HG02763 (cell line): ENCODE data around the gene THYN1.

Experiments
- ATAC-seq: cut with Tn5 transposase; IDR thresholded peaks from one replicate; pipeline ENCODE4 v1.9.1; 2021; ENCODE audit warnings: mild to moderate bottlenecking, moderate library complexity; ENCODE audit not compliant: unreplicated experiment

THYN1 gene

DNA sequence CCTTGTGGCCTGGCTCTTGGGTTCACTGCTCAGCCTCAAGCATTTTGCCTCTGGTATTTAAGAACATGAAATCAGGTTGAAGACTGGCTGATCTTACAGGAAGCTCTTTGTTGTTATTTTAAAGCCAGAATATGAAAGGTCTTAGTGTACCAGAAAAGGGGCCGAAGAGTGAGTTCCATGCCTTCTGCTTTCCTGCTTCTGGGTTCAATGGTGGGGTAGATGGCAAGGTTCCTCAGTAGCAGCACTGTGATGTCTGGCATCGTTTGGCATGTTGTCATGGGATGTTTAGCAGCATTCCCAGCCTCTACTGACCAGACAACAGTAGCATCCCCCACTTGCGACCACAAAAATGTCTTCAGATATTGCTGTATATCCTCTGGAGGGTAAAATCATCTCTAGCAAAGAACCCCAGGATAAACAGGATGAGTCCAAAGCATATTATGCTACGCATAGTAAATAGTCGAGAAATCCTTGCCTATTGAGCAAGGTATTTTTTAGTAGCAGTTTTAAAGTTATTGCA is 26.3 kb downstream of the THYN1 start:
- no peak for ATAC-seq

DNA sequence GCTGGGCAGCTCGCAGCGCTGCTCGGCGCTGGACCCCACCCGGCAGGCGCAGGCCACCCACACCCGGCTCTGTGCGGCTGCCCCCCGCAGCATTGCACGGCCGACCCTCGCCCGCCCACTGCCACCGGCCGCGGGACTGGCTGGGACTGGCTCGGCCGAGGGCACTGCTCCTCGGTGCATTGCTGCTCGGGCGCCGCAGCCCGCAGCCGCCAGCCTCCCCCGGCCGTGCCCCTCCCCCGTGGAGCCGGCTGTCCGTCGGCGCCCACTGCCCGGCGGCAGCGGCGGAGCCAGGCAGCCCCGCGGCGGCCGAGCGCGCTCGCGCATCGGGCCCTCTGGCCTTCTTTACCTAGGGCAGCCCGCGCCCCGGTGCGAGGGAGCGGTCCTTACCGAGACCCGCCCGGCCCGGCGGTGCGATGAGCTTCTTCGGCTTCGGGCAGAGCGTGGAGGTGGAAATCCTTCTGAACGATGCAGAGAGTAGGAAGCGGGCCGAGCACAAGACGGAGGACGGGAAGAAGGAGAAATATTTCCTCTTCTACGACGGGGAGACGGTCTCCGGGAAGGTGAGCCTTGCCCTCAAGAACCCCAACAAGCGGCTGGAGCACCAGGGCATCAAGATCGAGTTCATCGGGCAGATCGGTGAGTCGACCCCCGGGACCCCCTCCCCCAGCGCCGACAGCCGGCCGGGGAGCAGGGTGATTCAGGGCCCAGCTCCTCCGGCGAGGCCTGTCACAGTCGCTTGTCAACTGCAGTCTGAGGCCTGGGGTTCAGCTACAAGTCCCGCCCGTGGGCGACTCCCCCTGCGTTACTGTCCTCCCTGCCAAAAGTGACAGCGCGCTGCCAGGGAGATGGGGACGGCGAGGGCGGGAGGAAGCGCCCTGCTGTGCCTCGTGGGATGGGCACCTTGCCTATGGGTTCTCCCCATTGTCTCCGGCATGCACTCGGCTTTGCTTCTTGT is 28.2 kb downstream of the THYN1 start:
- ATAC-seq, result peak; percentile 14

DNA sequence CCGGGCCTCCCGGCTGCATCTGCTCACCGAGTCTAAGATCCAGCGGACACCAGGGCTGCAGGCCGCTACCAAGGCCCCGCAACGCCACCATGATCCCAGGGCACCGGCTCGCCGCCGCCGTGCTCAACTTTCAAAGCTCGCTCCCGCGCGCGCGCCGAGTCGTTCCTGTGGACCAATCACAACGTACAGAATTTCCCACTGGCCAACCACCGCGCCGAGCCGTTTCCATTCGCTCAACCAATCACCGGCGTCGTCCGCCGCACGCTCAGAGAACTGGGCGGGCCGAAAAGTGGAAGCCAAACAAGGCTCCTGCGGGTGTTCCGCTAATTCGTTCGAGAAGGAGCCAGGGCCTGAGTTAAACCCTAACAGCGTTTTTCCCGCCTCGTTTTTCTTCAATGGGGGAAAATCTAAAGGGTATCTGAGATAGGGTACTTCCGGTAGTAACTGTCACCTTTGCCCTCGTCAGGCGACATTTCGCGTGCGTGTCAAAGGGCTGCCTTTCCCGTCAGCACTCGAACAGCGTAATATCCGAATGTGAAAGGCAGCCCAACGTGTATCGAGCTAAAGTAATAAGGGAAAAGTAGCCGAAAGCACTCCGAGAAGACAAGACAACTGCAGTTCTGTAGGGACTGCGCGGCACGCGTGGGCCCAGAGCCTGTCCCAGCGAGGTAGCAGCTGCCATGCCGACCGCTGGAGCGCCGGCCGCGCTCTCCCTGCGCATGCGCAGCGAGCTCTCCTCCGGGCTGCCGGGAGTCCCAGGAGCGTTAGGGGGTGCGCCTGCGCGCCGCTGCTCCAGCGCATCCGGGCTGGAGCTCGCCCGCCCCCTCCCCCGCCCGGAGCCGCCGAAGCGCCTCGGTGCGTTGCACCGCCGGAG is 29.1 kb downstream of the THYN1 start, which contains the start of the genes NCAPD3 and VPS26B:
Gene NCAPD3, minus strand, starts transcription at position 132 of the 874 bp plus-strand sequence. Its CDS starts 41 bp downstream, at position 91.
Gene VPS26B, plus strand, starts transcription at position 836 of the 874 bp plus-strand sequence. CDS start 452 bp downstream, outside the sequence.
- ATAC-seq, result peak; percentile 77

GRCh38 chr11:134223121-134223520 is 30.0 kb downstream of the THYN1 start:
- ATAC-seq, result no peak

DNA sequence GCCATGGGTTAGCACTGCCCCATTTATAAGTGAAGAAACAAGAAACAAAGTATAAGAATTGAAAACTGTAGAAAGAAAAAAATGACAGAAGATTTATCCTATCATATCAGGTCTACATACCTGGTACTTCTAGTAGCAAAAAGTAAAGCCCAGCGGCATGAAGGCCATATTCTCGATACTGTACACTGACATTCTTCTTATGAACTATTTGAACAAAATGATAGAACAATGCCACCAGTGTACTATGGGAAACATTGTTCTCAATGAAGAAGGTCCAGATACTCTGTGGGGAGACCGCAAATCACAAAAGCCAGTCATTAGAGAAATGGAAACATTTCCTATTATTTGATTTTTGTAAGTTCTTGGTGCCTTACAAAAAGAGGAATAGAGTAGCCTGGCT is 36.3 kb downstream of the THYN1 start:
- ATAC-seq, result no peak

DNA sequence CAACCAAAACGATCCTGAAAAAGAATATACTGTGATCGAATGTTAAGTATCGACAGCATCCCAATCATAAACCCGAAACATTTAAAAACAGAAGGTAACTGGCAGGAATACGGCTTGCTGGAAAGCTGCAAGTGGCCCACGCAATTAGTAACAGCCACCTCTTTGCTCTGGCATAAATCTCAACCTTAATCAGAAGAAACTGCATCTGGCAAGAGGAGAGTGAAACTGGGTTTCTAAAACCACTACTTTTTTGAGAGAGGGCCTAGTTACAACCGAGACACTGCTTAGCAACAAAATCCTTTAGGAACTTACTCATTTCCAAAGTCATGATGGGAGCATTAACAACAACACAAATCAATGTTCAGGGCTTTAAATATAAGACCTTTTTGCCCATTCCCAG is 37.3 kb downstream of the THYN1 start:
- no peak for ATAC-seq

GRCh38 chr11:134207538-134208239 is 45.5 kb downstream of the THYN1 start:
- no peak for ATAC-seq

DNA sequence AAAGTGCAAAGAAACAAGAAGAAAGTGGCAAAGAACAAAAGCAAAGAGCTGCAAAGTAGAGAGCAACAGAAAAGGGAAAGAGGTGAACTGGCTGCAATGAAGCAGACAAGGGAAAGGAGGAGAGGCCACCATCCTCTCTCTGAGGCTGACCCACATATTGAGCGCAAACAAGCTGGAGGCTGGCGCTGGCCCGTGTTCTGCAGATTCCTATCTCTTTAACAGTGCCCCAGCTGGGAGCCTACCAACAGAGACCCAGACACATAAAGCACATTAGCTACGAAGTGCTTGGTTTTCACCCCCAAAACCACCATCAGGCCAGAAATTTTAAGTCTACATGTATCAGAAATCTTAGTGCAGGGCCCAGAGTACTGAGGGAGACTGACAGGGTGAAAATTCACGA is 47.0 kb downstream of the THYN1 start:
- no peak for ATAC-seq

DNA sequence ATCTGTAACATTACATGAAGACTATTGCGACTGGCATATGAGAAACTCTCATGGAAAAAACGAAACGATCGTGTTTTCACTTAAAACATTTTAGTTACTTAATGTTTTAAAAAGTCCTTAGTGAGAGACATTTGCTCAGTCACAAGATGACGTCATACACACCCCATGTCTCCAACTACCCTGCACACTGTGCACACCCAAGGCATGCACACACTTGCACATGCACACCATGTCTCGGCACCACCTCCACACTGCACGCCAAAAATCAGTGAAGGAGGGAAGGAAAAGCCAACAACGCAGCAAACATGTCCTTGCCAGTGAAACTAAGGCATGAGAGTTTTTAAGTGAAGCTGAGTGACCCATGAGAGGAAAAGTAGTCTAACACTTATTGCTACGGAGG is 47.4 kb downstream of the THYN1 start:
- ATAC-seq, result no peak

DNA sequence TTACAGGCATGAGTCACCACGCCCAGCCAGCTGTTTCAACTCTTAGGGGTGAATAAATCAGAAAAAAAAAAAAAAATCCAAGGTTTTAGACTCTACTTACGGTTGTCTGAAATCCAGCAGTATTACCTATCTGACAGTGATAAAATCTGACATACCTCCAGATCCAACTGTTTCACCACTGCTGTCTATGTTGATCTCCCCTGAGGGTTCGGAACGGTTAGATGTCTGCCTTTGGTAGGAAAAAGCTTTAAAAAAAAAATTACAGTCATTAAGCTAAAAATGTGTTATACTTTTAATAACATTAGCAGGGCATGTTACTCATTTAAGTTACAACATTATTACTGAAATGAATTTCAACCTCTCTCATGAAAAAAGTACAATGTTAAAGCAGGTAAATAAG is 50.5 kb downstream of the THYN1 start:
- ATAC-seq, result no peak

DNA sequence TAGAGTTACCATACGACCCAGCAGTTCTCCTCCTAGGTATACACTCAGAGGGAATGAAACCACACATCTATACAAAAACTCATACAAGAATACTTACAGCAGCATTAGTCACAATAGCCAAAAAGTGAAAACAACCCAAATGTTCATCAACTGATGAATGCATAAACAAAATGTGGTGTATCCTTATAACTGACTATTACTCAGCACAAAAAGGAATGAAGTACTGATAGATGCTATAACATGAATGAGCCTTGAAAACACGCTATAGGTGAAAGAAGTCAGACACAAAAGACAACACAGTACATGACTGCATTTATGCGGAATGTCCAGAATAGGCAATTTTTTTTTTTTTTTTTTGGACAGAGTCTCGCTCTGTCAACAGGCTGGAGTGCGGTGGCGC is 52.5 kb downstream of the THYN1 start:
- no peak for ATAC-seq

DNA sequence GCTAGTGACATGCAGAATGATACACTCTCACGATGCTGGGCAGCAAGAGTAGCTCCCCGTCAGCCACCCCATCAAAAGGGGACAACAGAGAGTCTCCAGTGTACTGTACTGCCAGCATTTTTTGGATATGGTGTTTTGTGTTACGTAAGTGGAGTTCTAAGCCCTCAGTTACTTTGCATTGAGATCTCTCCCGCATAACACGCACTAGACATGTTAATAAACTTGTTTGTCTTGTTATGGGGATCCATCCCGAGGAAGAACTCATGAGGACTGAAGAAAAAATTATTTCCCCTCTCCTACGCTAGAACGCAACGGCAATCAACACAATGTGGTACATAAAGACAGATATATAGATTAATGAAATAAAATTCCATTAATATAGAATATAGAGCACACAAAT is 53.6 kb downstream of the THYN1 start:
- ATAC-seq, result no peak
